Smooth muscle cell (in vitro differentiated cells): ENCODE measurements around the gene ERBB4. TPM values are rescaled to one million over a fixed set of nuclear protein-coding genes. Genes with fewer than 3 reads are reported as not detected.

Source experiments
- DNase-seq: peaks from one replicate; lab custom pipeline; 2025; ENCODE audit not compliant: unreplicated experiment; lab: John Stamatoyannopoulos, UW
- H2AFZ ChIP-seq: fragments of 200-600 bp; sonication (generic); 2 replicates; pipeline ENCODE4 v1.6.0; 2016; ENCODE audit warnings: antibody characterized with exemption, low read depth, mild to moderate bottlenecking
- H3F3A ChIP-seq: fragments of 200-600 bp; sonication (generic); 2 replicates; pipeline ENCODE4 v1.6.0; 2017; ENCODE audit warnings: antibody characterized with exemption, low read depth
- H3K27ac ChIP-seq: fragments of 200-600 bp; sonication (generic); 2 replicates; pipeline ENCODE4 v1.5.1; 2016; ENCODE audit warnings: low read depth, mild to moderate bottlenecking
- H3K27me3 ChIP-seq: fragments of 200-600 bp; sonication (generic); 2 replicates; pipeline ENCODE4 v1.6.1; 2016; ENCODE audit warnings: low read depth, mild to moderate bottlenecking
- H3K36me3 ChIP-seq: fragments of 200-600 bp; sonication (generic); 2 replicates; pipeline ENCODE4 v1.5.1; 2016; ENCODE audit warnings: low read depth
- H3K4me1 ChIP-seq: fragments of 200-600 bp; sonication (generic); 2 replicates; pipeline ENCODE4 v1.5.1; 2016; ENCODE audit warnings: low read depth
- H3K4me2 ChIP-seq: fragments of 200-600 bp; sonication (generic); 2 replicates; pipeline ENCODE4 v1.6.0; 2016; ENCODE audit warnings: mild to moderate bottlenecking
- H3K4me3 ChIP-seq: fragments of 200-600 bp; sonication (generic); 2 replicates; pipeline ENCODE4 v1.5.1; 2016; ENCODE audit warnings: mild to moderate bottlenecking
- H3K79me2 ChIP-seq: fragments of 200-600 bp; sonication (generic); 2 replicates; pipeline ENCODE4 v1.6.0; 2016; ENCODE audit warnings: low read depth, mild to moderate bottlenecking
- H3K9ac ChIP-seq: fragments of 200-600 bp; sonication (generic); 2 replicates; pipeline ENCODE4 v1.6.0; 2016; ENCODE audit warnings: low read depth
- H3K9me3 ChIP-seq: fragments of 200-600 bp; sonication (generic); replicated peaks from 2 replicates; pipeline ENCODE4 v1.5.1; 2016; ENCODE audit warnings: low read depth
- H4K20me1 ChIP-seq: fragments of 200-600 bp; sonication (generic); 2 replicates; pipeline ENCODE4 v1.6.0; 2016; ENCODE audit warnings: low read depth
- CTCF ChIP-seq: fragments of 200-600 bp; sonication (generic); IDR thresholded peaks from 2 replicates; pipeline ENCODE4 v1.5.1; 2017; ENCODE audit warnings: borderline replicate concordance, mild to moderate bottlenecking, antibody characterized with exemption; ENCODE audit not compliant: insufficient read depth, poor library complexity, severe bottlenecking
- WGBS: methylation state at CpG from one replicate; pipeline ENCODE4 v1.1.7; 2016; ENCODE audit warnings: low lambda C conversion rate; 5-methylcytosine and 5-hydroxymethylcytosine counted together
- polyA plus RNA-seq: library from polyadenylated mRNA; unstranded; fragments of >200 nt; fragmentation: Nextera tagmentation; extraction: Ambion mirVana; gene quantifications from 2 replicates; pipeline ENCODE4 v1.2.1, GENCODE V29; 2016
- total RNA-seq: library from RNA; depleted of rRNA; stranded (reverse); fragments of >200 nt; gene quantifications from 2 replicates; pipeline ENCODE4 v1.2.3, GENCODE V29; 2014

Gene ERBB4
- total and polyA plus RNA-seq, 2 experiments from 2014 or later, result 0.67 TPM; not detected in 1

- no peaks in the 10 kb centered on the region for H3K36me3 ChIP-seq
- no peaks in the 10 kb centered on the region for H3K79me2 ChIP-seq
- H3K4me3 ChIP-seq, result no peak overlapping the region
- no peak overlapping the region for H3K4me2 ChIP-seq
- H3K27ac ChIP-seq, result no peak overlapping the region
- no peaks in the 10 kb centered on the region for H4K20me1 ChIP-seq
- no peaks in the 10 kb centered on the region for H3K27me3 ChIP-seq
- no peak for TF ChIP-seq CTCF
- H3K4me1 ChIP-seq, result peaks cover 4% of the 10 kb centered on the region
- DNase-seq, result no peak
- no peaks in the 10 kb centered on the region for H3F3A ChIP-seq
- no peak overlapping the region for H3K9ac ChIP-seq
- no peaks in the 10 kb centered on the region for H3K9me3 ChIP-seq
- peak overlapping the region; percentile 3 for H2AFZ ChIP-seq
- WGBS, result 72% methylated on average over 6 of the region's 6 CpGs
Observed at GRCh38 chr2:211453311-211453887, 1085.2 kb downstream of the ERBB4 start.

- Histone ChIP-seq H3K4me1 (peaks cover 4% of the 10 kb centered on the region), H3K27me3 (no peaks in the 10 kb centered on the region), H3K79me2 (no peaks in the 10 kb centered on the region), H3K9ac (no peak overlapping the region), H3F3A (no peaks in the 10 kb centered on the region), H3K9me3 (no peaks in the 10 kb centered on the region), H4K20me1 (no peaks in the 10 kb centered on the region), H3K27ac (no peak overlapping the region), H2AFZ (peak overlapping the region; percentile 2), H3K4me2 (no peak overlapping the region), H3K4me3 (no peak overlapping the region), H3K36me3 (no peaks in the 10 kb centered on the region)
- TF ChIP-seq CTCF, result no peak
- no peak for DNase-seq
- 95% methylated on average over 2 of the region's 2 CpGs for WGBS
Observed at GRCh38 chr2:211451642-211452041, 1087.0 kb downstream of the ERBB4 start.

GRCh38 chr2:211449819-211450218, 1088.8 kb downstream of the ERBB4 start:
- no peak overlapping the region for H3K9ac ChIP-seq
- no peaks in the 10 kb centered on the region for H4K20me1 ChIP-seq
- no peak for TF ChIP-seq CTCF
- H3K4me2 ChIP-seq, result no peak overlapping the region
- H3K4me1 ChIP-seq, result peaks cover under 1% of the 10 kb centered on the region
- no peaks in the 10 kb centered on the region for H3K9me3 ChIP-seq
- 100% methylated on average over 1 of the region's 1 CpG for WGBS
- H3K79me2 ChIP-seq, result no peaks in the 10 kb centered on the region
- no peak overlapping the region for H3K4me3 ChIP-seq
- no peak overlapping the region for H3K27ac ChIP-seq
- no peaks in the 10 kb centered on the region for H3F3A ChIP-seq
- H3K27me3 ChIP-seq, result no peaks in the 10 kb centered on the region
- H2AFZ ChIP-seq, result no peak overlapping the region
- H3K36me3 ChIP-seq, result no peaks in the 10 kb centered on the region
- no peak for DNase-seq

GRCh38 chr2:211447548-211447947, 1091.1 kb downstream of the ERBB4 start:
- Histone ChIP-seq H3K4me2 (no peak overlapping the region), H2AFZ (no peak overlapping the region), H3K36me3 (no peaks in the 10 kb centered on the region), H3K9ac (no peak overlapping the region), H3K4me3 (no peak overlapping the region), H3K79me2 (no peaks in the 10 kb centered on the region), H3K9me3 (no peaks in the 10 kb centered on the region), H3K27me3 (no peaks in the 10 kb centered on the region), H3K4me1 (no peaks in the 10 kb centered on the region), H3F3A (no peaks in the 10 kb centered on the region), H4K20me1 (no peaks in the 10 kb centered on the region), H3K27ac (no peak overlapping the region)
- DNase-seq, result no peak
- TF ChIP-seq CTCF, result no peak
- WGBS, result 94% methylated on average over 1 of the region's 1 CpG
